Measurements from ENCODE around the gene TMEM132D. TPM values are rescaled to one million over a fixed set of nuclear protein-coding genes. Genes with fewer than 3 reads are reported as not detected.

Gene TMEM132D
- total RNA-seq, 1 experiment from 2014 or later: 1.4 TPM

- TF ChIP-seq, protein P1, sequence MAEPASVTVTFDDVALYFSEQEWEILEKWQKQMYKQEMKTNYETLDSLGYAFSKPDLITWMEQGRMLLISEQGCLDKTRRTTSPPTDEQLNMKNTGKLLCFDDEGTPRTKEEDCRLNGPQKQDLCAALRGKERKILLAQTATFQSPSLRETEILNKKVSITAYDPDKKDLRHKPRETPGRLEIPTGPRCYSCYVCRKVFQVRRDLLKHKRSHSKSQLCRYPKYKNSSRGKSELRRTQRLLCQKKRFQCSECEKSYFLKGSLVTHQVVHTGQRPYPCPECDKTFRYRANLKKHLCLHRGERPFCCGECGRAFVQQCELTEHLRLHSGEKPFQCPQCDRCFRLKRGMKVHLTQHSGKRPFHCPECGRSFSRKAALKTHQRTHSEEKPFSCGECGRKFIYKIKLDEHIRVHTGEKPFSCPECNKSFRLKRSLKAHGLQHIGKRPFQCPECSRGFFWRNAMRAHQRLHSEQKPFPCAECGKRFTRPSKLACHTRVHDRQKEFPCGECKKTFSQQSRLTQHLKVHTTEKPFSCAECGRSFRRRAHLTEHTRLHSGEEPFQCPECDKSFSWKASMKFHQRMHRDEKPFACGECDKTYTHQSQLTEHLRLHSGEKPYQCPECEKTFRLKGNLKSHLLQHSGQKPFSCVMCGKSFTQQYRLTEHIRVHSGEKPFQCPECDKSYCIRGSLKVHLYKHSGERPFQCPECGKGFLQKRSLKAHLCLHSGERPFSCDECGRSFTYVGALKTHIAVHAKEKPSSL (CRISPR knock-in tag; conservative IDR thresholded peaks at IDR 0.05): no peak
- TF ChIP-seq SMAD4 (CRISPR knock-in tag; IDR thresholded peaks at IDR 0.05) (no peak), EMX1 (CRISPR knock-in tag; IDR thresholded peaks at IDR 0.05) (no peak), ZBTB21 (CRISPR knock-in tag; IDR thresholded peaks at IDR 0.05; ENCODE audit: borderline replicate concordance) (no peak)
These were observed 633.9 kb downstream of the TMEM132D start (continued) for GRCh38 chr12:129269756-129270495.

- peaks cover 12% of the 10 kb centered on the region for H3K27me3 Mint-ChIP-seq (ENCODE audit: low read depth)
- peaks cover 84% of the 10 kb centered on the region for H3K36me3 Mint-ChIP-seq
- TF ChIP-seq SMAD4 (CRISPR knock-in tag; IDR thresholded peaks at IDR 0.05): no peak
- ChIA-PET CTCF (no interaction called here), POLR2A (no interaction called here)
- no peaks in the 10 kb centered on the region for H3K4me1 Mint-ChIP-seq
- no peak overlapping the region for H3K27ac Mint-ChIP-seq
- ATAC-seq: no peak
- DNase-seq (ENCODE audit: low spot score): no peak
- peaks cover 88% of the 10 kb centered on the region for H3K9me3 Mint-ChIP-seq
- no peak overlapping the region for H3K4me3 Mint-ChIP-seq
These were observed 645.0 kb downstream of the TMEM132D start for GRCh38 chr12:129258781-129259318.

GRCh38 chr12:129257524-129257923 lies 646.3 kb downstream of the TMEM132D start:
- DNase-seq (ENCODE audit: low spot score): no peak
- Mint-ChIP-seq H3K27ac (no peak overlapping the region), H3K4me1 (no peaks in the 10 kb centered on the region), H3K4me3 (no peak overlapping the region), H3K9me3 (peaks cover 83% of the 10 kb centered on the region), H3K36me3 (peaks cover 82% of the 10 kb centered on the region), H3K27me3 (ENCODE audit: low read depth) (peaks cover 10% of the 10 kb centered on the region)
- POLR2A ChIA-PET: interaction anchor here (0.5 kb wide), 1 partner anchor 99 kb away, joined by 5 read pairs; no protein-coding TSS in a partner anchor
- CTCF ChIA-PET: no interaction called here
- TF ChIP-seq ZNF423 (CRISPR knock-in tag; IDR thresholded peaks at IDR 0.05) (no peak), GABPB1 (CRISPR knock-in tag; IDR thresholded peaks at IDR 0.05) (no peak), ZNF396 (CRISPR knock-in tag; IDR thresholded peaks at IDR 0.05; ENCODE audit: borderline replicate concordance) (no peak), TP53 (CRISPR knock-in tag; IDR thresholded peaks at IDR 0.05) (no peak), ATF3 (CRISPR knock-in tag; conservative IDR thresholded peaks at IDR 0.05) (no peak), ZNF317 (CRISPR knock-in tag; IDR thresholded peaks at IDR 0.05; ENCODE audit: borderline replicate concordance, low read depth) (no peak), CBFB (CRISPR knock-in tag; IDR thresholded peaks at IDR 0.05; ENCODE audit: low read depth) (no peak), SMAD4 (CRISPR knock-in tag; IDR thresholded peaks at IDR 0.05) (no peak), E2F4 (CRISPR knock-in tag; IDR thresholded peaks at IDR 0.05; ENCODE audit: borderline replicate concordance, low read depth) (no peak), CREM (CRISPR knock-in tag; IDR thresholded peaks at IDR 0.05) (no peak), ZNF263 (CRISPR knock-in tag; IDR thresholded peaks at IDR 0.05; ENCODE audit: low read depth) (no peak), FOXJ3 (CRISPR knock-in tag; IDR thresholded peaks at IDR 0.05; ENCODE audit: borderline replicate concordance) (no peak), RORB (CRISPR knock-in tag; IDR thresholded peaks at IDR 0.05) (no peak), NR3C1 (CRISPR knock-in tag; conservative IDR thresholded peaks at IDR 0.05; ENCODE audit: low read depth) (no peak), STAT6 (CRISPR knock-in tag; conservative IDR thresholded peaks at IDR 0.05; ENCODE audit: low read depth) (no peak)
- TF ChIP-seq, protein P2, sequence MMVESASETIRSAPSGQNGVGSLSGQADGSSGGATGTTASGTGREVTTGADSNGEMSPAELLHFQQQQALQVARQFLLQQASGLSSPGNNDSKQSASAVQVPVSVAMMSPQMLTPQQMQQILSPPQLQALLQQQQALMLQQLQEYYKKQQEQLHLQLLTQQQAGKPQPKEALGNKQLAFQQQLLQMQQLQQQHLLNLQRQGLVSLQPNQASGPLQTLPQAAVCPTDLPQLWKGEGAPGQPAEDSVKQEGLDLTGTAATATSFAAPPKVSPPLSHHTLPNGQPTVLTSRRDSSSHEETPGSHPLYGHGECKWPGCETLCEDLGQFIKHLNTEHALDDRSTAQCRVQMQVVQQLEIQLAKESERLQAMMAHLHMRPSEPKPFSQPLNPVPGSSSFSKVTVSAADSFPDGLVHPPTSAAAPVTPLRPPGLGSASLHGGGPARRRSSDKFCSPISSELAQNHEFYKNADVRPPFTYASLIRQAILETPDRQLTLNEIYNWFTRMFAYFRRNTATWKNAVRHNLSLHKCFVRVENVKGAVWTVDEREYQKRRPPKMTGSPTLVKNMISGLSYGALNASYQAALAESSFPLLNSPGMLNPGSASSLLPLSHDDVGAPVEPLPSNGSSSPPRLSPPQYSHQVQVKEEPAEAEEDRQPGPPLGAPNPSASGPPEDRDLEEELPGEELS (CRISPR knock-in tag; IDR thresholded peaks at IDR 0.05): no peak
- TF ChIP-seq, protein P3, sequence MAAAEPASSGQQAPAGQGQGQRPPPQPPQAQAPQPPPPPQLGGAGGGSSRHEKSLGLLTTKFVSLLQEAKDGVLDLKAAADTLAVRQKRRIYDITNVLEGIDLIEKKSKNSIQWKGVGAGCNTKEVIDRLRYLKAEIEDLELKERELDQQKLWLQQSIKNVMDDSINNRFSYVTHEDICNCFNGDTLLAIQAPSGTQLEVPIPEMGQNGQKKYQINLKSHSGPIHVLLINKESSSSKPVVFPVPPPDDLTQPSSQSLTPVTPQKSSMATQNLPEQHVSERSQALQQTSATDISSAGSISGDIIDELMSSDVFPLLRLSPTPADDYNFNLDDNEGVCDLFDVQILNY (CRISPR knock-in tag; IDR thresholded peaks at IDR 0.05): no peak
- TF ChIP-seq, protein P4, sequence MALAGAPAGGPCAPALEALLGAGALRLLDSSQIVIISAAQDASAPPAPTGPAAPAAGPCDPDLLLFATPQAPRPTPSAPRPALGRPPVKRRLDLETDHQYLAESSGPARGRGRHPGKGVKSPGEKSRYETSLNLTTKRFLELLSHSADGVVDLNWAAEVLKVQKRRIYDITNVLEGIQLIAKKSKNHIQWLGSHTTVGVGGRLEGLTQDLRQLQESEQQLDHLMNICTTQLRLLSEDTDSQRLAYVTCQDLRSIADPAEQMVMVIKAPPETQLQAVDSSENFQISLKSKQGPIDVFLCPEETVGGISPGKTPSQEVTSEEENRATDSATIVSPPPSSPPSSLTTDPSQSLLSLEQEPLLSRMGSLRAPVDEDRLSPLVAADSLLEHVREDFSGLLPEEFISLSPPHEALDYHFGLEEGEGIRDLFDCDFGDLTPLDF (CRISPR knock-in tag; IDR thresholded peaks at IDR 0.05): no peak
- ATAC-seq: no peak

All from WTC11 (cell line).